Small intestine (tissue), 7 donors: ENCODE measurements around the gene TNNI2. TPM values are rescaled to one million over a fixed set of nuclear protein-coding genes. Genes with fewer than 3 reads are reported as not detected.

ENCODE experiments used
- DNase-seq, 2 donors: peaks; one replicate each; pipeline versions ENCODE4 v3.0.0 to v3.0.0-alpha.2; 2013
- FAIRE-seq: peaks from 2 replicates; lab custom pipeline; 2012; peaks lifted over from hg19 to GRCh38; lab: Jason Lieb, UNC
- H3K27ac ChIP-seq, 3 donors: one replicate each; pipeline ENCODE4 v1.5.1; 2013; ENCODE audit warnings: low read length in 2 of 3, mild to moderate bottlenecking in 2 of 3, control low read depth in 1 of 3, inconsistent platforms in 1 of 3, low read depth in 1 of 3, moderate library complexity in 1 of 3
- H3K27me3 ChIP-seq, 3 donors: one replicate each; pipeline ENCODE4 v1.6.1; 2013; ENCODE audit warnings: low read length in 3 of 3, inconsistent platforms in 1 of 3; ENCODE audit not compliant: control insufficient read depth in 3 of 3, insufficient read depth in 3 of 3
- H3K36me3 ChIP-seq, 3 donors: one replicate each; pipeline ENCODE4 v1.6.1; 2013; ENCODE audit warnings: low read length in 3 of 3, inconsistent platforms in 1 of 3, low read depth in 1 of 3, mild to moderate bottlenecking in 1 of 3, moderate library complexity in 1 of 3; ENCODE audit not compliant: control insufficient read depth in 3 of 3, insufficient read depth in 2 of 3
- H3K4me1 ChIP-seq, 3 donors: one replicate each; pipeline ENCODE4 v1.6.1; 2013; ENCODE audit warnings: low read length in 2 of 3, inconsistent platforms in 1 of 3, low read depth in 1 of 3, mild to moderate bottlenecking in 1 of 3, moderate library complexity in 1 of 3; ENCODE audit not compliant: control insufficient read depth in 3 of 3, insufficient read depth in 2 of 3
- H3K4me3 ChIP-seq, 3 donors: one replicate each; pipeline ENCODE4 v1.5.1; 2013; ENCODE audit warnings: low read length in 3 of 3, control low read depth in 1 of 3, inconsistent platforms in 1 of 3, low read depth in 1 of 3, mild to moderate bottlenecking in 1 of 3, moderate library complexity in 1 of 3
- H3K9me3 ChIP-seq, 2 donors: one replicate each; pipeline ENCODE4 v1.6.1; 2013; ENCODE audit warnings: low read depth in 1 of 2, low read length in 1 of 2; ENCODE audit not compliant: control insufficient read depth in 2 of 2, insufficient read depth in 1 of 2
- WGBS, 3 donors: extraction: QIAGEN DNeasy Blood & Tissue Kit; methylation state at CpG; one replicate each; pipeline ENCODE4 v1.1.7; 2013; 5-methylcytosine and 5-hydroxymethylcytosine counted together
- polyA plus RNA-seq, 4 donors: library from polyadenylated mRNA; stranded (reverse) in 3 of 4; unstranded in 1 of 4; fragments of 200-250 nt in 3 of 4; fragments of 120-200 nt in 1 of 4; gene quantifications; one replicate each; pipeline versions ENCODE4 v1.2.1 to v1.2.3, GENCODE V29; 2013
- donor health status: healthy with polysubstance abuse.
- donor health status: control.
- donor health status: control.
- donor health status: Bipolar disorder and iron deficiency.
- donor health status: healthy.

Gene TNNI2
- polyA plus RNA-seq, 4 donors = 0.49 to 8.9 (median 8.2) TPM

DNA sequence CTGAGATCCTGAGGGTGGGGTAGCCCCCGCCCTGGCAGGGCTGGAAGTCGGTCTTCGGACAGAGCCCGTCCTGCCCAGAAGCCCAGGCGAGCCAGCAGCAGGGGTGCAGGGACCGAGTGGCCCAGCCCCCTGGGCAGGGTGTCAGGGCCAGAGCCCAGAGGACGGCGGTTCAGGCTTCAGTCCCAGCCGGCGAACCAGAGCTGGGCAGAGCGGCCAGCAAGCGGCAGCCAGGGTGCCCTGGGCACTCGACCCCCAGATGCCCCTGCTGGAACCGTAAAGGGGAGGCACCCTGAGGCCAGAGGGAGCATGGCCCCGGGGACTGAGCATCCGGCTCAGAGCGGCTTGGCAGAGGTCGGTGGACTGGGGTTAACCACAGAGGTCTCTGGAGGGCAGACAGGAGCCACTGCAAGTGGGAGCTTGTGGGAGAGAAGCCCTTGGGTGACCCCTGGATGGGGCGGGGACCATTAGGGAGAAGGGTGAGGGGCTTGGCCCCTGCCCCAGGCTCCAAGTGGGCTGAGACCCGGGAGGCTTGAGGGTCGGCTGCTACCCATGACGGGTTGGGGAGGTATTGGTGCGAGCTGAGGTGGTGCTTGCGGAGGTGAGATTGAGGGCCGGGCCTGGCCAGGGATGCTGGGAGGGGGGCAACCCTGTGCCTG lies 30.0 kb downstream of the TNNI2 start:
- 64 to 72% (median 65%) methylated on average over 23 to 25 of the region's 25 CpGs for WGBS, 3 donors
- FAIRE-seq (no peak), DNase-seq (no peak)
- Histone ChIP-seq H3K4me3 (no peak overlapping the region), H3K9me3 (no peaks in the 10 kb centered on the region), H3K4me1 (peaks cover 0 to under 1% (median 0%) of the 10 kb centered on the region in 3 donors), H3K27ac (peak overlapping the region in 1 of 3 donors; percentile 26), H3K27me3 (peaks cover 0 to 34% (median 0%) of the 10 kb centered on the region in 3 donors), H3K36me3 (no peaks in the 10 kb centered on the region)

DNA sequence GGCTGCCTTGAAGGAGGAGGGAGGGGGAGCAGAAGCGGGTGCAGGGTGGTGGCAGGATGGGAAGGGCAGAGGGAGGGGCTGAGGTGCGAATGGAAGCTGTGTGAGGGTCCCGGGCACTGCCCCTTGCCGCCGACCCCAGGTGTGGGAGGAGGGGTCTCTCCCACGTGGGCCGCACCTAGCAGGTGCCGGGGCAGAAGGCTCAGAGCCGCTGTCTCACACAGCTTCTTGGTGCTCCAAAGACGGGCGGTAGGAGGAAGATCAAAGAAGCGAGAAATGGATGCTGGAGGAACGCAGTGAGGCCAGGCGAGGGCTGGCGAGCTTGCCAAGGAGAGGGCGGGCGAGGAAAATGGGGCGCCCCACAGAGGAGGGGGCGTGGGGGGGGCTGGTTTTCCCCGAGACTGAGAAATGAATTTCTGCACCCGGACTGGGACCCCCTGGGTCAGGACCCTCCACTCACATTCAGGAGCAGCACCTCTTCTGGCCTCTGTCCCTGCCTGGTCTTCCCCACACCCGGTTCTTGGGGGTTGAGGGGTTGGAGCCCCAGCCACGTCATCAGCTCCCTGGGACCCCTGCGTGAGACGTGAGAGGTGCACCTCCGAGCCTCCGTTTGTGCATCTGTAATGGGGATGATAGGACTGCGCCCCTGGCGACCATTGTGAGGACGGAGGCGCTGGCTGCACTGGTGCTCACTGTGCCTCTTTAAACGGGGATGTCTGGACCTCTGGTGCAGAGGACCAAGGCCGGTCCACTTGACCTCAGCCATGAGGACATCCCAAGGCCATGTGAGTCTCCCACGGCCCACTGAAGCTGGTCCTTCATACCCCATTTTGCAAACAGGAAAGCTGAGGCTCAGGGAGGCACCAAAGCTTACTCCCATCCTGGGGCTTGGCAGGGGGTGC lies 30.9 kb downstream of the TNNI2 start:
- DNase-seq = no peak

GRCh38 chr11:1870326-1870696 lies 31.5 kb downstream of the TNNI2 start:
- H3K36me3 ChIP-seq = no peaks in the 10 kb centered on the region
- DNase-seq (no peak), FAIRE-seq (no peak)
- H3K4me1 ChIP-seq = no peaks in the 10 kb centered on the region
- H3K9me3 ChIP-seq = no peaks in the 10 kb centered on the region
- no peak overlapping the region for H3K27ac ChIP-seq
- no peak overlapping the region for H3K4me3 ChIP-seq
- peaks cover 0 to 33% (median 0%) of the 10 kb centered on the region in 3 donors for H3K27me3 ChIP-seq
- WGBS, 3 donors = 67 to 78% (median 70%) methylated on average over 12 of the region's 12 CpGs

More for the DNA sequence above, 30.9 kb downstream of the TNNI2 start:
- no peak for FAIRE-seq
- H3K27ac ChIP-seq = no peak overlapping the region
- H3K9me3 ChIP-seq = no peaks in the 10 kb centered on the region
- H3K4me3 ChIP-seq = no peak overlapping the region
- H3K36me3 ChIP-seq = no peaks in the 10 kb centered on the region
- 46 to 60% (median 59%) methylated on average over 33 to 34 of the region's 34 CpGs for WGBS, 3 donors
- H3K4me1 ChIP-seq = no peaks in the 10 kb centered on the region
- peaks cover 0 to 33% (median 0%) of the 10 kb centered on the region in 3 donors for H3K27me3 ChIP-seq

- WGBS, 3 donors = 27 to 33% (median 31%) methylated on average over 34 to 50 of the region's 50 CpGs
- DNase-seq = no peak
- FAIRE-seq = no peak
- Histone ChIP-seq H3K9me3 (no peaks in the 10 kb centered on the region), H3K4me1 (peaks cover 0 to under 1% (median 0%) of the 10 kb centered on the region in 3 donors), H3K27ac (peak overlapping the region in 1 of 3 donors; percentile 5), H3K36me3 (no peaks in the 10 kb centered on the region), H3K27me3 (peaks cover 0 to 33% (median 0%) of the 10 kb centered on the region in 3 donors), H3K4me3 (no peak overlapping the region)
Measured at GRCh38 chr11:1870721-1871466, 32.1 kb downstream of the TNNI2 start.

DNA sequence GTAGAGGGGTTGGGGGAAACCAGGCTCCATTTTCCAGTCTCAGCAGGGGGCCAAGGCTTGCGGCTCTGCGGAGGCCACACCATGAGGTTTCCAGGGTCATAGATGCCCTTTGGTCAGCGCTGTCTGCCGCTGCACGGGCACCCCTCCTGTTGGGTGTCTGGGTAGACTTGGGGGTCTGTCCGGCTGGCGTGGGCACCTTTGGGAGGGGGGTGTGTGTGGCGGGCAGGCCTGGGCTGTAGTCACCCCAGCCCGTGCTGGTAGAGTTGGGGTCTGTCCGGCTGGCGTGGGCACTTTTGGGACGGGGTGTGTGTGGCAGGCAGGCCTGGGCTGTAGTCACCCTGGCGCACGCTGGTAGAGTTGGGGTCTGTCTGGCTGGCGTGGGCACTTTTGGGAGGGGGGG lies 32.8 kb downstream of the TNNI2 start:
- peak overlapping the region in 1 of 3 donors; percentile 5 for H3K27ac ChIP-seq
- FAIRE-seq = no peak
- WGBS, 3 donors = 69 to 83% (median 83%) methylated on average over 12 to 15 of the region's 15 CpGs

GRCh38 chr11:1872267-1872985 lies 33.6 kb downstream of the TNNI2 start:
- FAIRE-seq (no peak), DNase-seq (no peak)
- Histone ChIP-seq H3K27ac (no peak overlapping the region), H3K36me3 (no peaks in the 10 kb centered on the region), H3K4me1 (peaks cover 0 to 10% (median 0%) of the 10 kb centered on the region in 3 donors), H3K9me3 (no peaks in the 10 kb centered on the region), H3K27me3 (peaks cover 0 to 33% (median 0%) of the 10 kb centered on the region in 3 donors), H3K4me3 (no peak overlapping the region)
- WGBS, 3 donors = 68 to 80% (median 68%) methylated on average over 24 to 25 of the region's 25 CpGs

More for the DNA sequence above, 32.8 kb downstream of the TNNI2 start:
- H3K9me3 ChIP-seq = no peaks in the 10 kb centered on the region
- H3K27me3 ChIP-seq = peaks cover 0 to 33% (median 0%) of the 10 kb centered on the region in 3 donors
- H3K4me3 ChIP-seq = no peak overlapping the region
- H3K4me1 ChIP-seq = peaks cover 0 to 7% (median 0%) of the 10 kb centered on the region in 3 donors
- no peaks in the 10 kb centered on the region for H3K36me3 ChIP-seq
- no peak for DNase-seq

- WGBS, 3 donors = 39 to 46% (median 41%) methylated on average over 9 to 11 of the region's 11 CpGs
- H3K4me3 ChIP-seq = no peak overlapping the region
- no peaks in the 10 kb centered on the region for H3K36me3 ChIP-seq
- peak overlapping the region in 1 of 3 donors; percentile 26 for H3K27ac ChIP-seq
- DNase-seq = no peak
- no peaks in the 10 kb centered on the region for H3K9me3 ChIP-seq
- H3K4me1 ChIP-seq = peaks cover 0 to 18% (median 0%) of the 10 kb centered on the region in 3 donors
- no peak for FAIRE-seq
- peaks cover 0 to 33% (median 0%) of the 10 kb centered on the region in 3 donors for H3K27me3 ChIP-seq
Measured at GRCh38 chr11:1873048-1873812, 34.4 kb downstream of the TNNI2 start.
